GM23248 (cell line): ENCODE data around the gene SYNDIG1.

Experiments
- EZH2 ChIP-seq: fragments of 200-600 bp; sonication (generic); IDR thresholded peaks from 2 replicates; pipeline ENCODE4 v1.6.1; 2018; ENCODE audit warnings: antibody characterized with exemption, mild to moderate bottlenecking; ENCODE audit not compliant: insufficient read depth, poor library complexity, severe bottlenecking
- EZH2phosphoT487 ChIP-seq: fragments of 200-600 bp; sonication (generic); IDR thresholded peaks from 2 replicates; pipeline ENCODE4 v1.6.1; 2018; ENCODE audit warnings: antibody characterized with exemption, moderate library complexity, mild to moderate bottlenecking, low read depth; ENCODE audit not compliant: insufficient read depth

GRCh38 chr20:24583169-24583792, 113.9 kb downstream of the SYNDIG1 start:
- TF ChIP-seq EZH2phosphoT487: no peak
- no peak for TF ChIP-seq EZH2
